Neural cell (in vitro differentiated cells): ENCODE data around the gene RILPL2.

Source experiments
- EP300 ChIP-seq: fragments of 450-650 bp; conservative IDR thresholded peaks from 2 replicates; pipeline ENCODE4 v1.6.1; 2014; ENCODE audit warnings: antibody characterized with exemption, mild to moderate bottlenecking, moderate library complexity; ENCODE audit not compliant: poor library complexity, severe bottlenecking
- EZH2 ChIP-seq: fragments of 200-600, 300-800 bp; shearing (Covaris generic), sonication (generic); IDR thresholded peaks from 2 replicates; pipeline ENCODE4 v1.6.1; 2014; ENCODE audit warnings: antibody characterized with exemption, low read length, borderline replicate concordance, mild to moderate bottlenecking; ENCODE audit not compliant: insufficient read depth, poor library complexity, severe bottlenecking
- MXI1 ChIP-seq: fragments of 450-650 bp; conservative IDR thresholded peaks from 2 replicates; pipeline ENCODE4 v1.6.1; 2014; ENCODE audit warnings: antibody characterized with exemption, mild to moderate bottlenecking; ENCODE audit not compliant: poor library complexity, severe bottlenecking
- POLR2AphosphoS5 ChIP-seq: IDR thresholded peaks from 2 replicates; pipeline ENCODE4 v1.6.1; 2012
- RAD21 ChIP-seq: fragments of 450-650 bp; conservative IDR thresholded peaks from 2 replicates; pipeline ENCODE4 v1.6.1; 2014; ENCODE audit warnings: antibody characterized with exemption, mild to moderate bottlenecking, moderate library complexity
- TF ChIP-seq, protein P1 (sequence below): fragments of 450-650 bp; IDR thresholded peaks from 2 replicates; pipeline ENCODE4 v1.5.1; 2014; ENCODE audit warnings: antibody characterized with exemption, mild to moderate bottlenecking, moderate library complexity; ENCODE audit not compliant: poor library complexity, severe bottlenecking
- TF ChIP-seq, protein P2 (sequence below): IDR thresholded peaks from 2 replicates; pipeline ENCODE4 v1.6.1; 2012; ENCODE audit warnings: borderline replicate concordance

DNA sequence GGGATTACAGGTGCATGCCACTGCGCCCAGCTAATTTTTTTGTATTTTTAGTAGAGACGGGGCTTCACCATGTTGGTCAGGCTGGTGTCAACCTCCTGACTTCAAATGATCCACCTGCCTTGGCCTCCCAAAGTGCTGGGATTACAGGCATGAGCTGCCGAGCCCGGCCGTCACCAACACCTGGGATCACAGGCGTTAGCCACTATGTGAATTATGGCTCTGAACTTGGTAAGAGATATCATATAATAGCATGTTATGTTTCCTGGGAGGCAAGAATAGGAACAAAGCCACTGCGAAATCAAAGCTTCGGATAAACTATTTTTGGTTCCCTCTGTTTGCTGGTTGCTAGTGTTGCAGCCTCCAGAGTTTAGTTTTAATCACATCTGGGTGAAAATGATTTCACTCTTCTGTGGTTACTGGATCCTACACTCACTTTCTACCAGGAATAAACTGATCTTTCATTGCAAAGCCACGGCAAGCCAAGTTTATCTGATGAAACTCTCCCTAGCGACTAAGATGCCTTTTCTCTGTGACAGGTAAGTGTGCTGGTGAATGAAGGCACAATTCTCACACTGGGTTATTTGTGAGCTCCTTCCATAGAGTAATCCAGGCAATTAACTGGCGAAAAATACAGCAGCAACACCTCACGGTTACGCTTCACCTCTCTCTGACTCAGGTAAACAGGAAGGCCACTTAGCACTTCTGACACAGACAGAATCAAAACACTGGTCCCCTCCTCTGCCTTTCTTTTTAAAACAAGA, 38.2 kb upstream of the RILPL2 start:
- TF ChIP-seq, protein P1, sequence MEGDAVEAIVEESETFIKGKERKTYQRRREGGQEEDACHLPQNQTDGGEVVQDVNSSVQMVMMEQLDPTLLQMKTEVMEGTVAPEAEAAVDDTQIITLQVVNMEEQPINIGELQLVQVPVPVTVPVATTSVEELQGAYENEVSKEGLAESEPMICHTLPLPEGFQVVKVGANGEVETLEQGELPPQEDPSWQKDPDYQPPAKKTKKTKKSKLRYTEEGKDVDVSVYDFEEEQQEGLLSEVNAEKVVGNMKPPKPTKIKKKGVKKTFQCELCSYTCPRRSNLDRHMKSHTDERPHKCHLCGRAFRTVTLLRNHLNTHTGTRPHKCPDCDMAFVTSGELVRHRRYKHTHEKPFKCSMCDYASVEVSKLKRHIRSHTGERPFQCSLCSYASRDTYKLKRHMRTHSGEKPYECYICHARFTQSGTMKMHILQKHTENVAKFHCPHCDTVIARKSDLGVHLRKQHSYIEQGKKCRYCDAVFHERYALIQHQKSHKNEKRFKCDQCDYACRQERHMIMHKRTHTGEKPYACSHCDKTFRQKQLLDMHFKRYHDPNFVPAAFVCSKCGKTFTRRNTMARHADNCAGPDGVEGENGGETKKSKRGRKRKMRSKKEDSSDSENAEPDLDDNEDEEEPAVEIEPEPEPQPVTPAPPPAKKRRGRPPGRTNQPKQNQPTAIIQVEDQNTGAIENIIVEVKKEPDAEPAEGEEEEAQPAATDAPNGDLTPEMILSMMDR = no peak
- no peak for TF ChIP-seq EZH2
- TF ChIP-seq RAD21 = no peak
- no peak for TF ChIP-seq POLR2AphosphoS5
- TF ChIP-seq, protein P2, sequence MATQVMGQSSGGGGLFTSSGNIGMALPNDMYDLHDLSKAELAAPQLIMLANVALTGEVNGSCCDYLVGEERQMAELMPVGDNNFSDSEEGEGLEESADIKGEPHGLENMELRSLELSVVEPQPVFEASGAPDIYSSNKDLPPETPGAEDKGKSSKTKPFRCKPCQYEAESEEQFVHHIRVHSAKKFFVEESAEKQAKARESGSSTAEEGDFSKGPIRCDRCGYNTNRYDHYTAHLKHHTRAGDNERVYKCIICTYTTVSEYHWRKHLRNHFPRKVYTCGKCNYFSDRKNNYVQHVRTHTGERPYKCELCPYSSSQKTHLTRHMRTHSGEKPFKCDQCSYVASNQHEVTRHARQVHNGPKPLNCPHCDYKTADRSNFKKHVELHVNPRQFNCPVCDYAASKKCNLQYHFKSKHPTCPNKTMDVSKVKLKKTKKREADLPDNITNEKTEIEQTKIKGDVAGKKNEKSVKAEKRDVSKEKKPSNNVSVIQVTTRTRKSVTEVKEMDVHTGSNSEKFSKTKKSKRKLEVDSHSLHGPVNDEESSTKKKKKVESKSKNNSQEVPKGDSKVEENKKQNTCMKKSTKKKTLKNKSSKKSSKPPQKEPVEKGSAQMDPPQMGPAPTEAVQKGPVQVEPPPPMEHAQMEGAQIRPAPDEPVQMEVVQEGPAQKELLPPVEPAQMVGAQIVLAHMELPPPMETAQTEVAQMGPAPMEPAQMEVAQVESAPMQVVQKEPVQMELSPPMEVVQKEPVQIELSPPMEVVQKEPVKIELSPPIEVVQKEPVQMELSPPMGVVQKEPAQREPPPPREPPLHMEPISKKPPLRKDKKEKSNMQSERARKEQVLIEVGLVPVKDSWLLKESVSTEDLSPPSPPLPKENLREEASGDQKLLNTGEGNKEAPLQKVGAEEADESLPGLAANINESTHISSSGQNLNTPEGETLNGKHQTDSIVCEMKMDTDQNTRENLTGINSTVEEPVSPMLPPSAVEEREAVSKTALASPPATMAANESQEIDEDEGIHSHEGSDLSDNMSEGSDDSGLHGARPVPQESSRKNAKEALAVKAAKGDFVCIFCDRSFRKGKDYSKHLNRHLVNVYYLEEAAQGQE = no peak
- TF ChIP-seq EP300 = no peak
- no peak for TF ChIP-seq MXI1
